ENCODE measurements around the gene SLC36A4. TPM values are rescaled to one million over a fixed set of nuclear protein-coding genes. Genes with fewer than 3 reads are reported as not detected.

The SLC36A4 gene
- total and polyA plus RNA-seq, 2 donors (not counting 1 experiment from before 2014, with no cell fraction given), result 7.3 to 22.7 TPM

- TF ChIP-seq CTCF (conservative IDR thresholded peaks at IDR 0.05 in 1 of 2, IDR thresholded peaks at IDR 0.05 in 1 of 2; ENCODE audit: low read depth in 1 of 2, low read length in 2 of 2) (no peak), EZH2 (IDR thresholded peaks at IDR 0.05; ENCODE audit: low read length, missing control alignments) (no peak)
- no peak overlapping the region for H3K9ac ChIP-seq (ENCODE audit: insufficient read depth, low read length)
- no peak overlapping the region for H3K4me3 ChIP-seq (replicated peaks in 1 of 4; ENCODE audit: control extremely low read depth in 1 of 4, insufficient read depth in 1 of 4, low read depth in 3 of 4, low read length in 4 of 4)
- no peaks in the 10 kb centered on the region for H3K36me3 ChIP-seq (ENCODE audit: control insufficient read depth, insufficient read depth, low read length)
- no peak for DNase-seq (ENCODE audit: low read depth in 2 of 2)
- no peaks in the 10 kb centered on the region for H3K27me3 ChIP-seq (ENCODE audit: control insufficient read depth, insufficient read depth, low read length)
- H3K27ac ChIP-seq (ENCODE audit: insufficient read depth, low read length), result no peak overlapping the region
- no peaks in the 10 kb centered on the region for H3K79me2 ChIP-seq (ENCODE audit: control insufficient read depth, insufficient read depth, low read length)
- no peak overlapping the region for H3K4me2 ChIP-seq (ENCODE audit: extremely low read depth, insufficient read depth, low read length)
- no peak overlapping the region for H2AFZ ChIP-seq (ENCODE audit: low read length)
- no peaks in the 10 kb centered on the region for H4K20me1 ChIP-seq (ENCODE audit: control insufficient read depth, extremely low read depth, insufficient read depth, low read length)
- no peaks in the 10 kb centered on the region for H3K4me1 ChIP-seq (ENCODE audit: control insufficient read depth, extremely low read depth, insufficient read depth, low read length)
- H3K9me3 ChIP-seq (ENCODE audit: control insufficient read depth, insufficient read depth, low read depth, low read length), result no peaks in the 10 kb centered on the region
These were observed 11.7 kb upstream of the SLC36A4 start for GRCh38 chr11:93209466-93209865.

- TF ChIP-seq CTCF (conservative IDR thresholded peaks at IDR 0.05 in 1 of 2, IDR thresholded peaks at IDR 0.05 in 1 of 2; ENCODE audit: low read depth in 1 of 2, low read length in 2 of 2), result no peak
- no peak for TF ChIP-seq EZH2 (IDR thresholded peaks at IDR 0.05; ENCODE audit: low read length, missing control alignments)
- H4K20me1 ChIP-seq (ENCODE audit: control insufficient read depth, extremely low read depth, insufficient read depth, low read length), result no peaks in the 10 kb centered on the region
These were observed 11.0 kb upstream of the SLC36A4 start for GRCh38 chr11:93208663-93209270.

GRCh38 chr11:93199616-93200015 is 1.8 kb upstream of the SLC36A4 start:
- Histone ChIP-seq H4K20me1 (ENCODE audit: control insufficient read depth, extremely low read depth, insufficient read depth, low read length) (no peaks in the 10 kb centered on the region), H3K27me3 (ENCODE audit: control insufficient read depth, insufficient read depth, low read length) (no peaks in the 10 kb centered on the region), H3K4me2 (ENCODE audit: extremely low read depth, insufficient read depth, low read length) (no peak overlapping the region), H2AFZ (ENCODE audit: low read length) (no peak overlapping the region), H3K9me3 (ENCODE audit: control insufficient read depth, insufficient read depth, low read depth, low read length) (no peaks in the 10 kb centered on the region), H3K4me3 (replicated peaks in 1 of 4; ENCODE audit: control extremely low read depth in 1 of 4, insufficient read depth in 1 of 4, low read depth in 3 of 4, low read length in 4 of 4) (no peak overlapping the region), H3K4me1 (ENCODE audit: control insufficient read depth, extremely low read depth, insufficient read depth, low read length) (no peaks in the 10 kb centered on the region), H3K79me2 (ENCODE audit: control insufficient read depth, insufficient read depth, low read length) (peaks cover 16% of the 10 kb centered on the region), H3K9ac (ENCODE audit: insufficient read depth, low read length) (no peak overlapping the region), H3K36me3 (ENCODE audit: control insufficient read depth, insufficient read depth, low read length) (no peaks in the 10 kb centered on the region), H3K27ac (ENCODE audit: insufficient read depth, low read length) (no peak overlapping the region)
- no peak for DNase-seq (ENCODE audit: low read depth in 2 of 2)
- TF ChIP-seq EZH2 (IDR thresholded peaks at IDR 0.05; ENCODE audit: low read length, missing control alignments) (no peak), CTCF (conservative IDR thresholded peaks at IDR 0.05 in 1 of 2, IDR thresholded peaks at IDR 0.05 in 1 of 2; ENCODE audit: low read depth in 1 of 2, low read length in 2 of 2) (no peak)

More at GRCh38 chr11:93208663-93209270, 11.0 kb upstream of the SLC36A4 start:
- Histone ChIP-seq H3K27ac (ENCODE audit: insufficient read depth, low read length) (no peak overlapping the region), H3K9ac (ENCODE audit: insufficient read depth, low read length) (no peak overlapping the region), H3K4me2 (ENCODE audit: extremely low read depth, insufficient read depth, low read length) (no peak overlapping the region), H2AFZ (ENCODE audit: low read length) (no peak overlapping the region), H3K4me3 (replicated peaks in 1 of 4; ENCODE audit: control extremely low read depth in 1 of 4, insufficient read depth in 1 of 4, low read depth in 3 of 4, low read length in 4 of 4) (no peak overlapping the region), H3K4me1 (ENCODE audit: control insufficient read depth, extremely low read depth, insufficient read depth, low read length) (no peaks in the 10 kb centered on the region), H3K36me3 (ENCODE audit: control insufficient read depth, insufficient read depth, low read length) (no peaks in the 10 kb centered on the region), H3K27me3 (ENCODE audit: control insufficient read depth, insufficient read depth, low read length) (no peaks in the 10 kb centered on the region), H3K9me3 (ENCODE audit: control insufficient read depth, insufficient read depth, low read depth, low read length) (no peaks in the 10 kb centered on the region), H3K79me2 (ENCODE audit: control insufficient read depth, insufficient read depth, low read length) (no peaks in the 10 kb centered on the region)
- no peak for DNase-seq (ENCODE audit: low read depth in 2 of 2)

Data from fibroblast of lung (primary cell).